Stimulated activated CD4-positive, alpha-beta T cell treated with anti-CD3 and anti-CD28 coated beads, TNF-alpha, amount 100 ng/mL, for 48 hours (primary cell): ENCODE results near the gene AKT2.
A peak's percentile ranks its signal among the peaks of the same experiment; 100 is the strongest.
"Not testable (repeated sequence)": the region's sequence is repeated elsewhere in the genome, so short reads cannot be mapped to it uniquely, and the experiment has no call there.

ENCODE experiments used
- DNase-seq, 3 donors: peaks; one replicate each; pipeline ENCODE4 v3.0.0-alpha.2; 2020; ENCODE audit warnings: low read depth in 3 of 3

Gene AKT2

DNA sequence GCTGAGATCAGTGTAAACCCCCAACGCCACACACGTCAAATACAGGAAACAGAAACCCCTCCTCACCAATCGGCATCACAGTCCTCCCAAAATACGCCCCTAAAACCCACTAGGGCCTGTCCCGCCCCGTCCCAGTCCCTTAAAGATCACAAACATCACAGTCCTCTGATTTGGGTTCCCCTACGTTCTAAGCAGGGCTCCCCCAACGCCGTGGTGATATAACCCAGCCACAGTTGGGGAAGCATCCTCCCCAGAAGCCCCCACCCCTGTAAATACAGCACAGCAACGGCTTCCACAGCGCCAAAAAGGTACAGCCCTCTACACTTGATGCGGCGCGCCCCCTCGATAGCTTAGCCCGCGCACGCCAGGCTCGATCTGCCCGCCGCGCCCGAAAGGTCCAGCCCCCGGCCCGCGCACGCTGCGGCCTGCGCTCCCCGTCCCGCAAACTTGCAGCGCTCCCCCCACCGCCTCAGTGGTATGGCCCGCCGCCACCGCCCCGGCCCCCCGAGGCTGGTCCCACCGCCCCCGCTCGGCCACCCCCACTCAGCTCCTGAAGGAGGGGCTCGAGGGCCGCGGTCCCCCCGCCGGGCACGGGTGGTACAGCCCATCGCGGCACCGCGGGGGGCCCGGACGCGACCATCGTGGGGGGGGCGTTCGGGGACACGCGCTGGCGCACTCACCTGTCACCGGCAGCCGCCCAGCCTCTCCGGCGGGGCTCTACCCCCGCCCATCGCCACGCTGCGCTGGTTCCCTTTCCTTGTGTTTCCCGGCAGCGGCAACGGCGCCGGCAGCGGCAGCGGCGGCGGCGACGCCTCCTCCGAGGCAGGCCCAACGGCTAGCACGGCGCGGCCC lies at the start of gene AKT2:
Gene AKT2 (minus strand): TSS at position 845 of the 852 bp plus-strand sequence. CDS start 20,078 bp downstream, outside the sequence.
- peak; percentile 28 to 45 (median 39) for DNase-seq

DNA sequence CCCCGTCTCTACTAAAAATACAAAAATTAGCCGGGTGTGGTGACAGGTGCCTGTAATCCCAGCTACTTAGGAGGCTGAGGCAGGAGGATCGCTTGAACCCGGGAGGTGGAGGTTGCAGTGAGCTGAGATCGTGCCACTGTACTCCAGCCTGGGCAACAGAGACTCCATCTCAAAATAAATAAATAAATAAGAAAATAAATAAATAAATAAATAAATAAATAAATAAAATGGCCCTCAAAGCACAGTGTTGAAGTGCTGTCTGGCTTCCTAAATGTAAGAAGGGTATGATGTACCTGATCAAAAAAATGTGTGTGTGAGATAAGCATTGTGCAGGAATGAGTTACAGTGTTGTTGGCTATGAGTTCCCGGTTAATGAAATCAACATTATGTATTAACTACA lies 47.9 kb upstream of the AKT2 start:
- DNase-seq, result not testable (repeated sequence)

DNA sequence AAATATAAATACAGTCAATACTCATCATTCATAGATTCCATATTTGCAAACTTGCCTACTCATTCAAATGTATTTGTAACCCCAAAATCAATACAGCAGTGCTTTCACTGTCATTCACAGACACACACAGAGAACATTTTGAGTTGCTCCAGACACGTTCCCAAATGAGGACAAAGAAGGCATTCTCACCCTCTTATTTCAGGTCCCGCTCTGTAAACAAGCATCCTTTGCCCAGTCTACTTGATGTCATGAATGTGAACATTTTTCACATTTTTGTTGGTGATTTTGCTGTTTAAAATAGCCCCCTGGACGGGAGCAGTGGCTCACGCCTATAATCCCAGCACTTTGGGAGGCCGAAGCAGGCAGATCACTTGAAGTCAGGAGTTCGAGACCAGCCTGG lies 47.5 kb upstream of the AKT2 start:
- DNase-seq, result no peak

DNA sequence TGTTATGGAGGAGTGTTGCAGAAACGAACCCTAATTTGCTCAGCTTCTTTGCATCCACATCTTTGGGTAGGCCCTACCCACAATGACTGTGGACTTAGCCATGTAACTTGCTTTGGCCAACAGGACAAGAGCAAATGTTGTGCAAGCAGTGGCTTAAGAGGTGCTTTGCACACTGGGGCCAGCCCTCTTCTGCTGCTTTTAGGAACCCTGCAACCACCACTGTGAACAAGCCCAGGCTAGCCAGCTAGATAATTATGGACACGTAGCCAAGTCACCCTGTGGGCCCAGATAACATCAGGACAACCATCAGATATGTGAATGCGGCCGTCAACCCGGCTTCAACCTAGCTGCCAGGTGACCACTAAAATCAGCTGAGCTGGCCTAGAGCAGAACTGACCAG lies 45.9 kb upstream of the AKT2 start:
- no peak for DNase-seq

DNA sequence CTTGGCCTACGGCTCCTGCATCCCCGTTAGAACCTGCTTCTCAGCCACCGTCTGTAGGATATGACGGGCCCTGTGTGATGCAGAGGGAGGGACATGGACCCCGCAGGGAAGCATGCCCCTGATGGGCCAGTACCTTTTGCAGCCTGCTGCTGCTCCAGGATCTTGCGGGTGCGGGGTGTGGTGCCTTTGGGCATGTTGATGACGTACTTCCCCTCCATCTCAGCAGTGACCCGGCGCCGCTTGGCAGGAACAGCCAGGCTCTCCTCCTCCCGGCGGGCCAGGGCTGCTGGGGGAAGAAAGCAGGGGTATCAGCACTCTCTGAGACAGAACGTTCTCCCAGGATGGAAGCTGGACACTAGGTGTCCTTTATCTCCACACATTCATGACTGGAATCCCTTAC lies 41.1 kb upstream of the AKT2 start:
- no peak for DNase-seq

DNA sequence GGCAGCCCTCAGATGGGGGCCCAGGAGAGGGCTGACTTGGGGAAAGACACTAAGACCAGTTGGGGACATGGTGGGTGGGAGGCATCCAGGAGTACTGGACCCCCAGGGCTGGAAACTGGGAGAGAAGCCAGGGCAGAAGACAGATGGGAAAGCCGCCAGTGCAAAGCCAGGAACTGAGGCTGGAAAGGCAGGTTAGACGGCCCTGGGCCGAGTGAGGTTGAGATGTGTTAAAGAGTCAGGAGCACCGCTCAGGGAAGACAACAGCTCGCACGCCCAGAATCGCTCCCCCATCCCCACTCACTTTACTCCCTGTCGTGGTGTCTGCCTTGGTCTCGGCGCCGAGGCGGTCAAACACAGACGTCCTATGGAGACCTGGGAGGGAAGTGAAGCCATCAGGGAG lies 38.6 kb upstream of the AKT2 start:
- DNase-seq, result no peak

DNA sequence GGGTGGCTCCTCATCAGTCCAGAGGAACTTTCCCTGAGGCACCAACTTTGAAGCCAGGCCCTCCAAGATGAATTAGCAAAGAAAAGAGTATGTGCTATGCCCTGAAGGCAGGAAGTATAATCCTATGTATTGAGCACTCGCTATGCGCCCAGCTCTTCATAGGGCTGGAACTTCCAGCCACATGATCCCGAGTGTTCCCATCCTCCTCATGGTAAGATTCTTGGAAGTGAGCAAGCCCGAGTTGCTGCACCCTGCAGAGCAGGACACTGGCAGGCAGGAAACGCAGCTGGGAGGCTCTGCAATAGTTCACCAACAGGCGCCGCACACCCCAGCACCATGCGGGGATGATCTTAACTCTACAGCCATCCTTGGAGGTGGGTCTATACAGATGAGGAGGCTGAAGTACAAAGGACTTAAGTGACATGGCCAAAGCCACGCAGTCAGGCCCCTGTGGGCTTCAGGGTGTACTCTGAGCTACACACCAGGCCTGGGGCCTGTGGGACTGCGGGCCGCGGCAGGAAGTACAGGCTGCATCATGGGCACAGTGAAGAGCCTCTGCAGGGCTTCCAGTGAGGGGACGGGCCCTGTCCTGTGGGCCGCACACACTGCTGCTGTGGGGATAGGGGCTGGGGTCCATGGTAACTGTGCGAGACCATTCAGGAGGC lies 37.9 kb upstream of the AKT2 start:
- DNase-seq, result no peak

DNA sequence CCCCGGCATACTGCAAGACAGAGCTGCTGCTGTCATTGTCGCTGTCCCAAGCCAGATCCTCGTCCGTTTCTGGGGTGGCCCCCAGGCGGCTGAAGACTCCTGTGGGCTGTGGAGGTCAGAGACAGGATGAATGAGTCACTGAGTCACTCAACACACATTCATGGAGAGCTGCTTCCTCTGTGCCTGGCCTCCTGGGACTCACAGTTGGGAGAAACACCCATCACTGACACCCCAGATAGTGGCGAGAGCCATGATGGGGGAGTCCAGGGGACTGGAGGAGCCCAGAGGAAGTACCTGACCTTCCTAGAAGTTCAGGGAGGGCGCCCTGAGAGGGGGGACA lies 37.1 kb upstream of the AKT2 start:
- no peak for DNase-seq

DNA sequence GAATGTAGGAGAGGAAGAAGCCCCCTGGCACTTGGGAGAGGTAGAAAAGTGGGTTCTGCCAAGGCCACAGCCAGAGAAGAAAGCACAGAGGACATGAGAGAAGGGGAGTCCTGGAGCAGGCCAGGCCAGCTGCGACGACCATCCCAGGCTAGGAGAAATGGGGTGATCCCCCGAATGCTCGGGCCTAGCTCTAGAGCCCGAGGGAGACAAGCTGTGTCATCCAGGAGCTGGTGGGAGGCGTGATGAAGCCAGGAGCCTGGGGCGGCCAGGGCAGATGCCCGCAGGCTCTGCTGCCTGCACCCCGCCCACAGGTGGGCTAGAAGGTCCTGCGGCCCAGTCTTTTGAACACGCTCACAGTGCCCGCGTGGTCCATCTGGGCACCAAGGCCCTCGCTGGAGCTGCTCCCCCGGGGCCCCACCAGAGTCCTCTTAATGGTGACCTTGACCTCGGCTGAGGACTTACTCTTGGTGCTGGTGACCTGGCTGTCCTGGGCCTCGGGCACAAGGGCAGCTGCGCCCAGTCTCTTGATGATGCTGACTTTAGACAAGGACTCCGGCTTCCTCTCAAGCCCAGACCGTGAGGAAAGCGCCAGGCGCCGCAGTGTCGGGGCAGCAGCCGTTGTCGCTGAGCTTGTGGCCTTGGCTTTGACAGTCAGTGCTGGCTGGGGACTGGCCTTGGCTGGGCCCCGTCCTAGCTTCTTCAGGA lies 36.6 kb upstream of the AKT2 start:
- no peak for DNase-seq

DNA sequence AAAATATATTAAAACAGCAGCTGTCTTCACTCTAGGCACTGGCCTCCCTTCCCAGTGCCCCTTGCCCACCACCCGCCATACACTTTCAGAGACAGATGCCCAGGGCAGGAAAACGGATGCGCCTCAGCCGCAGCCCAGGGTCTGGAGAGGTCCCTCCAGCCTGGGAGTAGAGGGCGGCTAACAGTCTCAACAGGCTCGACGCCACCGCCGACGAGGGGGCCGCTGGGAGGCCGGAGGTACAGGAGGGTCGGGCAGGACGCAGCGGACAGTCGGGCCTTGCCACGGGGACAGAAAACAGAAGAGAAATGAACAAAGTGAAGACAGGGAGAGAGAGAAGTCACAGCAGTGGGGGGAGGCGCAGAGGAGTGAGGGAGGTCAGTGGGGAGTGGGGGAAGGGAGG lies 35.9 kb upstream of the AKT2 start:
- DNase-seq, result no peak

DNA sequence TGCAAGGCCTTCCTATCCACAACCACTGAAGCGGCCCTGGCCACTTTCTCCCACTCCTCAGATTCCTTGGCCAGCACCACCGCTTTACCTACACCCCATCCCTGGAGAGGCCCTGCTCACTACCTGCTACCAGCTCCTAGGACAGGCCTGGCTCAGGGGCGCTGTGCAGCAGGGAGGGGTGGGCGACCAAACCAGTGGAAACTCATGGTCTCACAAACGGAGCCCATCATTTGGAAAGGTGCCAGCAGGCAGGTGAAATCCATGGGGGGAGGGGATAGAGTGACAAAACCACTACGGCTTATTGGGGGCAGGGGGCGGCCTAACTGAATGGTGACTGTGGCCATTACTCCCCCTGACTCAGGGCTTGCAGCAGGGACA lies 35.4 kb upstream of the AKT2 start:
- DNase-seq, result no peak

DNA sequence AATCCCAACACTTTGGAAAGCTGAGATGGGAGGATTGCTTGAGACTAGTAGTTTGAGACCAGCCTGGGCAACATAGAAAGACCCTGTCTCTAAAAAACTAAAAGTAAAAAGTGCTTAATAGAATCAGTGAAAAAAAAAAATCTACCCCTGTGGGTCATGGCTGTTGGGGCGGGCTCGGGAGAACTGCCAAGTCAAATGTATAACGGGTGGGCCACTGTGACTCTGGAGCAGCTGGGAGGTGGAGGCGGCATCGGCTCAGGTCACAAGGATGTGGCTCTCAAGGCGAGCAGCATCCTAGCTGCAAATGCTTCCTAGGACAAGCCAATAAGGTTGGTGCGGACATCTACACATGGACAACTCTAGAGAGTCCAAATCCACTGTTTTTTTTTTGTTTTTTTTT lies 32.2 kb upstream of the AKT2 start:
- DNase-seq, result no peak

DNA sequence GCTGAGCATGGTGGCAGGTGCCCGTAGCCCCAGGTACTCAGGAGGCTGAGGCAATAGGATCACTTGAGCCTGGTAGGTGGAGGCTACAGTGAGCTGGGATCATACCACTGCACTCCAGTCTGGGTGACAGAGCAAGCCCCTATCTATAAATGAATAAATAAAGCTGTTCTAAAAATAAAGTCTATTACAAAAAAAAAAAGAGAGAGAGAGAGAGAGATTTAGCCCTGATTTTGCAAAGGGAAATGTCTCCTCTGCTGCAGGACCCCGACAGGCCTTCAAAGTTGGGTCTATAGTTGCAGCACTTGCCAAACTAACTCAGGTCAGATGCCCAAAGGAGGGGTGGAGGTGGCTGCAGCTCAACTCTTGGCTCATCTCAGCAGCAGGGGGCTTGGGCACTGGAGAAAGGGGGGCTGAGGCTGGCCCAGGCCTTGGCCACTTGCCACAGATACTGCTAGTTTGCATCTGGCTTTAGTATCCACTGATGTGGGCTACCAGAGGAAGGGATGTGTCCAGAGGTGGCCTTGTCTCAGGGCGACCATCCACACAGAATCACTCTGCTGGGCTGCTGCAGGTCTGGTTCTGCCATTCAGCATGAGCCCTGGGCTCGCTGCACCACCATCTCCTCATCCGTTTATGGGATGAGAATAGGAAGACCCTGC lies 30.8 kb upstream of the AKT2 start:
- no peak for DNase-seq

DNA sequence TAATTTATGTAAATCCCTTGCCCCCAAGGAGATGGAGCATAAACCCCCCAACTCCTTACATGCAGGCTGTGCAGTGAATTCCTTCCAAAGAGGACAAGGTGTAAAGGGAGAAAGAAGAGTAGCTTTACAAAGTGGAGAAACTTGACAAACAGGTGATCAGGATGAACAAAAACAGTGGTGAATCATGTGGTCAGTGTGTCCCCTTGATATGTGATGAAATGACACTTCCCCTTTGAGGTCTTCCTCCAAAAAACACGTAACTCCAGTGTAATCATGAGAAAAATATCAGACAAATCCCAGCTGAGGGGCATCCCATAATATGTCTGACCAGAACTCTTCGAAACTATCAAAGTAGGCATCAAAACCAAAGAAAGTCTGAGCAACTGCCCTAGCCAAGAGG lies 29.5 kb upstream of the AKT2 start:
- DNase-seq, result no peak

DNA sequence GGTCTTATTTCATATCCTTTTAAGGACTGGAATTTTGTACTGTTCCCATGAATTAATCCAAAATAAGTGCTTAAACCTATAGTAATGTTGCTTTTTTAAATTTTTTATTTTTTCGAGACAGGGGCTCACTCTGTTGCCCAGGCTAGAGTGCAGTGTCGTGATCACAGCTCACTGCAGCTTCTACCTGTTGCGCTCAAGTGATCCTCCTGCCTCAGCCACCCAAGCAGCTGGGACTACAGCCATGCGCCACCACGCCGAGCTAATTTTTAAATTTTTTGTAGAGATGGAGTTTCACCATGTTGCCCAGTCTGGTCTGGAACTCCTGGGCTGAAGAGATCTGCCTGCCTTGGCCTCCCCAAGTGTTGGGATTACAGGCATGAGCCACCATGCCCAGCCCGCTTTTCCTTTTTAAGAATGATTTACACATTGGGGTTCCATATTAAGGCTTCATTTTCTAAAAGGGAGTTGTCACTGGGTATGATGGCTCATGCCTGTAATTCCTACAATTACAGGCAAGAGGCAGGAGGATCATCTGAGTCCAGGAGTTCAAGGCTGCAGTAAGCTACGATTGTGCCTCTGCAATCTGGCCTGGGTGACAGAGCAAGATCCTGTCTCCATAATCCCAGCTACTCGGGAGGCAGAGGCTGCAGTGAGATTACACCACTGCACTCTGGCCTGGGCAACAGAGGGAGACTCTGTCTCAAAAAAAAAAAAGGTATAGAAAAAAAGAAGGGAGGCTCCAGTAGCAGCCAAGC lies 28.3 kb upstream of the AKT2 start:
- DNase-seq, result no peak

DNA sequence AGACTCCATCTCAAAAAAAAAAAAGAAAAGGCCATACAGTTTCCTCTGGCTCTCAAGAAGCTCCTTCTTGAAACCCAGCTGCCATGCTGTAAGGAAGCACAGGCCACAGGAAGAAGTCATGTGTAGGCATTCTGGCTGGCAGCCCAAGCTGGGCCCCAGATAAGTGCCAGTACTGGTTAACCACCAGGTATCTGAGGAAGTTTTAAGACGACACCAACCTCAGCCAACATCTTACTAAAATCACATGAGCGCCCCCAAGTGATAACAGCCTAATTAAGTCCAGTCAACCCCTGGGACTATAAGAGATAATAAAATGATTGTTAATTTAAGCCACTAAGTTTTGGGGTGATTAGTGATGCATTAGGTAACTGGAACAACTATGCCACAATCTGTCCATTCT lies 27.4 kb upstream of the AKT2 start:
- DNase-seq, result no peak

DNA sequence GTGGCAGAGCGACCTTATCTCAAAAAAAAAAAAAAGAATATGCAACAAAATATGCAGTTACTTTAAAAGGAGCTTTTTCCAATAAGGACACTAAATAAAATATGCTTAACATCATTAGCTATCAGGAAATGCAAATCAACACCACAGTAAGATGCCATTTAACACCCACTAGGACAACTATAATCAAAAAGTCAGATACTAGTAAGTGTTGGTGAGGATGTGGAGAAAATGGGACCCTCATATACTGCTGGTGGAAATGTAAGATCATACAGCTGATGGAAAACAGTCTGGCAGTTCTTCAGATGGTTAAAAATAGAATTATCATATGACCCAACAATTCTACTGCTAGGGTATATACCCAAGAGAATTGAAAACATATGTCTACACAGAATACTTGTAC lies 24.5 kb upstream of the AKT2 start:
- no peak for DNase-seq

DNA sequence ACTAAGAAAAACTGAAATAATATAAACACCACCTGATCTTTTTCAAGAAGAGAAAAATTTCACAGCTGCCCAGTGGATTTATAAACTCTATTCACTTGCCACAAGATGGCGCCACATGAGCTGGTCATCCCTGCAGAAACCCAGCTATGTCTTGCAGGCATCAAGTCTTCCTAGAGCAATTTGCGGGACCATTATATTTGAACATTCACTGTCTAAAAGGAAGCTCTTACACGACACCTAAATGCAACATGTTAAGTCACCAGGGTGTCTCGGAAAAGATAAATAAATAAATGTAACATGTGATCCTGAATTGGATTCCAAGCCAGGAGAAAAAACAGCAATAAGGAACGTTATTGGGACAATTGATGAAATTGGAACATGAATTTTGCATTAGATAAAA lies 20.3 kb upstream of the AKT2 start:
- DNase-seq, result peak; percentile 58 to 73 (median 59)

DNA sequence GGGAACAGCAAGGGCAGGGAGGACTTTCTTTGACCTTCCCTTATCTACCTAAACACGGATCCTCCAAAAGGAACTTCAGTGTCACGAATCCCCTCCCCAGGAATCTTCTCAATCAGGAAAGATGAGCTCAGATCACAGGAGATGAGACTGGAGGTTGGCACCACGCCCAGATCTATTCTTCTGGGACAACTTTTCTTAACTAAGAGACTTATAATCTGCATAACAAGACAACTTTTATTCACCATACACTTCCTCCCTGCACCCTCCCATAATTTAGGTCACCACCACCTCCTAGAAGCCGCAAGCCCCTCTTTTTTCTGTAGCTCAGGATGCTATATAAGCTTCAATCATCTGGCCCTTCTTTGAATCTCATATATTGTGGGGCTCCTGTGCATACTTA lies 19.2 kb upstream of the AKT2 start:
- DNase-seq, result no peak

DNA sequence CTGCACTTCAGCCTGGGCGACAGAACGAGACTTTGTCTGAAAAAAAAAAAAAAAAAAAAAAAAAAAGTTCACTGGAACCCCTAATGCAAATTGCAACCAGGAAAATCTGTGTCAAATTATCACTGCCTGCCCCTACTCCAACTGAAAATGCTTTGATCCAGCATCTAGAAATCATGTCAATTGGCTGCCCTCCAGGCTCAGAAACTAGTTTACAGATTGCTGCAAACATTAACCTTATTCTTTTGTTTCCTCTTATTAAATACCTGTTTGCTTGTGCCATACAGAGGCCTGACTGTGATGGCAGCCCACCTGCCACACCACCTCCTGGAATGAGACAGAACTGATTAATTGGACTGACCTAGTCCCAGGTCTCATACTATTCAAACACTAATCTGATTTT lies 18.6 kb upstream of the AKT2 start:
- DNase-seq, result no peak

DNA sequence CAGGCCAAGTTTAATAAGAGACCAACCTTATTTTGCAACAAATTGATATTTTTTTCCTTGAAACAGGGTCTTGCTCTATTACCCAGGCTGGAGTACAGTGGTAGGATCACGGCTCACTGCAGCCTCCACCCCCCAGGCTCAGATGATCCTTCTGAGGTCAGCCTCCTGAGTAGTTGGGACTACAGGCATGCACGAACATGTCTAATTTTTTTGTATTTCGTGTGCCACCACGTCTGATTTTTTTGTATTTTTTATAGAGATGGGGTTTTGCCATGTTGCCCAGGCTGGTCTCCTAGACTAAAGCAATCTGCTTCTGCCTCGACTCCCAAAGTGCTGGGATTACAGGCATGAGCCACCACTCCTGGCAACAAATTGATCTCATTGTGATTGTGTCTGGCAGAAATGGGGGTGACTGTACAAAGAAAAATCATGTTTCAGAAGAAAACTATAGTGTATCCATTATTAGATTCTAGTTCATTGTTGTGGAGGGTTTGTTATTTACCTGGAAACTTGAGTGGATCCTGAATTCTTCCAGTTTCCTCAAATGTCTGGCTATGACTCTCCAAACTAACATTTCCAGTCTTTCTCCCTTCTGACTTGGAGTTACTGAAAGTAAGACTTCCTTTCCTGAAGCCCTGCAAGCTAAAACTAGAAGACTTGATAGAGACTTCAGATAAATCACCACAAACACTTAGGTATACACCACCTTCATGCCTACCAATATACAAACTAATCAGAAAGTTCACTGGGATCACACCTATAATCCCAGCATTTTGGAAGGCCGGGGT lies 17.3 kb upstream of the AKT2 start:
- no peak for DNase-seq
